B cell (primary cell): ENCODE results near the gene PEX14. TPM values are rescaled to one million over a fixed set of nuclear protein-coding genes. Genes with fewer than 3 reads are reported as not detected.

ENCODE experiments used
- ATAC-seq: fragments of 200-7000 bp; cut with Tn5 transposase; one replicate; pipeline ENCODE4 v1.10.0; 2021; ENCODE audit warnings: low read depth, mild to moderate bottlenecking, moderate number of reproducible peaks, moderate library complexity
- CTCF ChIA-PET: fragments of 350-600 bp; sonication (Branson Sonifier 250); formaldehyde crosslinking; loops from one replicate; lab custom pipeline; 2021; ENCODE audit warnings: antibody characterized with exemption, inconsistent platforms; lab: Charles Lee
- POLR2A ChIA-PET: fragments of 350-600 bp; sonication (Branson Sonifier 250); formaldehyde crosslinking; loops from one replicate; lab custom pipeline; 2021; ENCODE audit warnings: antibody characterized with exemption; lab: Charles Lee
- DNase-seq: peaks from one replicate; pipeline ENCODE4 v3.0.0; 2013
- H2AFZ ChIP-seq: 2 replicates; pipeline ENCODE4 v1.6.1; 2012; ENCODE audit warnings: mild to moderate bottlenecking, low read depth, low read length; ENCODE audit not compliant: insufficient read depth, poor library complexity, severe bottlenecking
- H3K27ac ChIP-seq, 2 donors: 1 replicate in 1 of 2; 2 replicates in 1 of 2; pipeline ENCODE4 v1.5.1; 2012 to 2013; ENCODE audit warnings: low read length in 2 of 2, mild to moderate bottlenecking in 2 of 2, moderate library complexity in 1 of 2
- H3K27me3 ChIP-seq, 4 experiments: fragments of 200-600 bp in 1 of 4; sonication (generic) in 1 of 4; replicated peaks in 1 of 4; 1 replicate in 2 of 4; 2 replicates in 2 of 4; pipeline versions ENCODE4 v1.6.1 to v1.7.0; 2013 to 2016; ENCODE audit warnings: low read length in 3 of 4, mild to moderate bottlenecking in 2 of 4, mixed read lengths in 1 of 4, moderate library complexity in 1 of 4; ENCODE audit not compliant: insufficient read depth in 4 of 4, control insufficient read depth in 3 of 4; ENCODE audit errors: control extremely low read depth in 1 of 4
- H3K36me3 ChIP-seq, 2 experiments: replicated peaks in 1 of 2; 1 replicate in 1 of 2; 2 replicates in 1 of 2; pipeline versions ENCODE4 v1.6.1 to v1.7.1; 2013; ENCODE audit warnings: low read length in 1 of 2; ENCODE audit not compliant: insufficient read depth in 2 of 2, control insufficient read depth in 1 of 2; ENCODE audit errors: control extremely low read depth in 1 of 2, extremely low read depth in 1 of 2
- H3K4me1 ChIP-seq, 2 donors: fragments of 200-600 bp in 1 of 2; sonication (generic) in 1 of 2; 1 replicate in 1 of 2; 2 replicates in 1 of 2; pipeline versions ENCODE4 v1.5.1 to v1.6.1; 2013 to 2017; ENCODE audit warnings: low read length in 2 of 2; ENCODE audit not compliant: control insufficient read depth in 2 of 2, insufficient read depth in 2 of 2
- H3K4me2 ChIP-seq: replicated peaks from 2 replicates; pipeline ENCODE3; 2012; ENCODE audit warnings: mild to moderate bottlenecking, low read depth, low read length; ENCODE audit not compliant: poor library complexity, severe bottlenecking
- H3K4me3 ChIP-seq, 5 experiments: fragments of 200-600 bp in 1 of 5; sonication (generic) in 1 of 5; 1 replicate in 3 of 5; 2 replicates in 2 of 5; pipeline versions ENCODE4 v1.5.1 to v1.7.0; 2011 to 2016; ENCODE audit warnings: low read length in 4 of 5, mild to moderate bottlenecking in 4 of 5, low read depth in 2 of 5, control low read depth in 1 of 5, moderate library complexity in 1 of 5; ENCODE audit not compliant: insufficient read depth in 1 of 5; ENCODE audit errors: control extremely low read depth in 1 of 5, extremely low read depth in 1 of 5
- H3K79me2 ChIP-seq: fragments of 200-600 bp; sonication (generic); one replicate; pipeline ENCODE4 v1.6.0; 2016; ENCODE audit warnings: low read length; ENCODE audit not compliant: control insufficient read depth, insufficient read depth
- H3K9ac ChIP-seq: fragments of 200-600 bp; sonication (generic); 2 replicates; pipeline ENCODE4 v1.6.1; 2017; ENCODE audit warnings: mild to moderate bottlenecking, low read length, moderate library complexity
- H3K9me3 ChIP-seq, 3 donors: one replicate each; pipeline versions ENCODE4 v1.6.1 to v1.7.1; 2013; ENCODE audit warnings: low read length in 2 of 3; ENCODE audit not compliant: control insufficient read depth in 2 of 3, insufficient read depth in 1 of 3; ENCODE audit errors: control extremely low read depth in 1 of 3
- H4K20me1 ChIP-seq: 2 replicates; pipeline ENCODE4 v1.6.0; 2012; ENCODE audit warnings: mild to moderate bottlenecking, low read length; ENCODE audit not compliant: insufficient read depth, control insufficient read depth, poor library complexity, severe bottlenecking
- H3K27ac Mint-ChIP-seq: one replicate; pipeline ENCODE4 v1.8.0; 2021; ENCODE audit warnings: mixed read lengths
- H3K27me3 Mint-ChIP-seq: one replicate; pipeline ENCODE4 v1.8.0; 2021; ENCODE audit warnings: mixed read lengths
- H3K4me1 Mint-ChIP-seq: one replicate; pipeline ENCODE4 v1.8.0; 2021; ENCODE audit warnings: mixed read lengths
- H3K4me3 Mint-ChIP-seq: one replicate; pipeline ENCODE4 v1.8.0; 2021; ENCODE audit warnings: mixed read lengths
- H3K9me3 Mint-ChIP-seq: one replicate; pipeline ENCODE4 v1.8.0; 2022; ENCODE audit warnings: mixed read lengths; ENCODE audit not compliant: insufficient read depth
- EZH2 ChIP-seq: IDR thresholded peaks from 2 replicates; pipeline ENCODE4 v1.6.1; 2012; ENCODE audit warnings: borderline replicate concordance, low read depth, mild to moderate bottlenecking, moderate library complexity, low read length; ENCODE audit not compliant: insufficient read depth, poor library complexity, severe bottlenecking
- WGBS: methylation state at CpG from one replicate; pipeline ENCODE4 v1.1.5; 2013; ENCODE audit warnings: missing lambda C conversion rate; ENCODE audit not compliant: insufficient coverage; 5-methylcytosine and 5-hydroxymethylcytosine counted together
- intact Hi-C: fragments of 100-400 bp; cut with micrococcal nuclease; formaldehyde crosslinking; loops from one replicate; pipeline ENCODE4 v1.10.0; 2022
- polyA plus RNA-seq: library from polyadenylated mRNA; depleted of rRNA; stranded (reverse); fragments of >200 nt; gene quantifications from 2 replicates; pipeline ENCODE4 v1.2.3, GENCODE V29; 2012
- total RNA-seq, 2 donors: library from RNA; stranded (reverse); fragments of 120-200 nt in 1 of 2; gene quantifications; 1 replicate in 1 of 2; 2 replicates in 1 of 2; pipeline versions ENCODE4 v1.2.3 to v1.2.4, GENCODE V29; 2013 to 2022
- TF ChIP-seq, protein P1 (sequence below): fragments of 200-600 bp; IDR thresholded peaks from one replicate; pipeline ENCODE4 v1.8.0; 2022; ENCODE audit warnings: antibody characterized with exemption, mild to moderate bottlenecking

PEX14 gene
- total and polyA plus RNA-seq, 2 donors (not counting 1 experiment from before 2014, with no cell fraction given), result 14.1 to 19.3 TPM

DNA sequence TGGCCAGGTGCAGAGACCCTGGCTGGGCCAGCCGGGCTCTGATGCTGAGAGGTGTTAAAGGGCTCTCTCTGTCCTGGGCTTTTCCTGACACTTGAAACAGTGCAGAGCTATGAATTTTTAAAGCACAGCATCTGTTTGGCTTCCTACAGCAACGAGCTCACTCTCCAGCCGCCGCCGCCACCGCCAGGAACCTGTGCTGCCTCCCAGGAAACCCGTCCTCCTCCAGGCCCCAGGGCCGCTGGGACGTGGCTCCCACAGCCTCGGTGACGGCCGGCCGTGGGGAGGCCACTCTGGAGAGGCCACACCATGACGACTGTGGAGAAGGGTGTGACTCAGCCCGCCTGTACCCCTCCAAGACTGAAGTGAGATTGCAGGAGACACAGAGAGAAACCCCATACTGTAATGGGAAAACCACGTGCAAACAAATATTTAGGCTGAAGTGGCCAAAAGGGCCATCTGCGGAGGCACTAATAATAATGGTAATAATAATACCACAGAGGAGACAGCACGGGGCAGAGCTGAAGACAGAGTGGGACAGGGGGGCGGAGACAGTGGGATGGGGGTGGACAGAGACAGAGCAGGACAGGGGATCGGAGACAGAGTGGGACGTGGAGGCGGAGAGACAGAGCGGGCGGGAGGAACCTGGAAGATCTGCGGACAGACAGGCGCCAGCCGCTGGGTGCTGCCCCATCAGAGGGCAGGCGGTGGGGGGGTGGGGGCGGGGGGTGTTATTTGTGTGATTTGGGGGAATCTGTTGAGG lies 182.5 kb downstream of the PEX14 start:
- H3K4me1 ChIP-seq, result no peaks in the 10 kb centered on the region
- no peak overlapping the region for H2AFZ ChIP-seq
- peaks cover 0 to 7% of the 10 kb centered on the region in 2 experiments for H3K36me3 ChIP-seq
- H3K9me3 ChIP-seq, result no peaks in the 10 kb centered on the region
- ChIA-PET POLR2A (no interaction called here), CTCF (no interaction called here)
- 95% methylated on average over 14 of the region's 29 CpGs for WGBS
- no peaks in the 10 kb centered on the region for H3K27me3 ChIP-seq
- Mint-ChIP-seq H3K4me1 (no peaks in the 10 kb centered on the region), H3K9me3 (no peaks in the 10 kb centered on the region), H3K4me3 (no peak overlapping the region), H3K27ac (no peak overlapping the region), H3K27me3 (no peaks in the 10 kb centered on the region)
- H4K20me1 ChIP-seq, result no peaks in the 10 kb centered on the region
- no peak overlapping the region for H3K4me3 ChIP-seq
- no peak overlapping the region for H3K27ac ChIP-seq
- H3K4me2 ChIP-seq, result no peak overlapping the region
- ATAC-seq, result no peak
- no peak for TF ChIP-seq EZH2
- TF ChIP-seq, protein P1, sequence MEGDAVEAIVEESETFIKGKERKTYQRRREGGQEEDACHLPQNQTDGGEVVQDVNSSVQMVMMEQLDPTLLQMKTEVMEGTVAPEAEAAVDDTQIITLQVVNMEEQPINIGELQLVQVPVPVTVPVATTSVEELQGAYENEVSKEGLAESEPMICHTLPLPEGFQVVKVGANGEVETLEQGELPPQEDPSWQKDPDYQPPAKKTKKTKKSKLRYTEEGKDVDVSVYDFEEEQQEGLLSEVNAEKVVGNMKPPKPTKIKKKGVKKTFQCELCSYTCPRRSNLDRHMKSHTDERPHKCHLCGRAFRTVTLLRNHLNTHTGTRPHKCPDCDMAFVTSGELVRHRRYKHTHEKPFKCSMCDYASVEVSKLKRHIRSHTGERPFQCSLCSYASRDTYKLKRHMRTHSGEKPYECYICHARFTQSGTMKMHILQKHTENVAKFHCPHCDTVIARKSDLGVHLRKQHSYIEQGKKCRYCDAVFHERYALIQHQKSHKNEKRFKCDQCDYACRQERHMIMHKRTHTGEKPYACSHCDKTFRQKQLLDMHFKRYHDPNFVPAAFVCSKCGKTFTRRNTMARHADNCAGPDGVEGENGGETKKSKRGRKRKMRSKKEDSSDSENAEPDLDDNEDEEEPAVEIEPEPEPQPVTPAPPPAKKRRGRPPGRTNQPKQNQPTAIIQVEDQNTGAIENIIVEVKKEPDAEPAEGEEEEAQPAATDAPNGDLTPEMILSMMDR, result no peak
- intact Hi-C loops, result no loop called here
- no peaks in the 10 kb centered on the region for H3K79me2 ChIP-seq
- H3K9ac ChIP-seq, result no peak overlapping the region
- DNase-seq, result no peak

DNA sequence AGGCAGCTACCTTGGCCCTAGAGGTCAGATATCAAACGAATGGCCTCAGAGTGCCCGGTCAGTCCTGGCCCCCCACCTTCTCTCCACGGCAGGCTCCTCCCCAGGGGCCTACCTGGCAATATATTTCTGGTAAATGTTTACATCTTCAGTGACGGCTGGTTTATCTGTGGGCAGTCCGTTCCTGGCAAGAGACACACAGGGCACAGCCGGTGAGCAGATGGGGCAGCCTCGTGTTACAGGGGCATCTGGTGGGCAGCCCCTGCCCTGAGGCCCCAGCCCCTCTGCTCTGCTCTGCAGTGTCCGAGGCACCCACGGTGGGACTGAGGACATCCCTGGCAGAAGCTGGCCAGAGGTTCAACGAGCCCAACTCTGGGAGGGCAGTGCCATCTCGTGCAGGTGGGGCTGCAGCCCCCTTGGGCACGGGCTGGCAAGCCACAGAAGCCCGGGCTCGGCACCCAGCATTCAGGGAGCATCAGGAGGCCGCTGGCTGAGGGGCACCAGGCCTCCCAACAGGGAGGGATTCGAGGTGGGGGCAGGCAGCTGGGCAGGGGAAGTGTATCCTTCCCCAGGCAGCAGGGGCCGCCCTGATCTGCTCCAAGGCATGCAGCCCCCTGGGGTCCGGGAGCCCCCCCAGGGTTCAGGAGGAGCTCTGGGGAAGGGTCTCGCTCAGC lies 183.8 kb downstream of the PEX14 start:
- Histone ChIP-seq H3K9ac (no peak overlapping the region), H4K20me1 (peaks cover 11% of the 10 kb centered on the region), H3K79me2 (no peaks in the 10 kb centered on the region), H3K9me3 (no peaks in the 10 kb centered on the region), H3K4me3 (no peak overlapping the region), H3K36me3 (peaks cover 0 to 7% of the 10 kb centered on the region in 2 experiments), H3K27me3 (no peaks in the 10 kb centered on the region), H3K4me2 (no peak overlapping the region), H2AFZ (no peak overlapping the region), H3K27ac (no peak overlapping the region), H3K4me1 (no peaks in the 10 kb centered on the region)
- CTCF ChIA-PET, result no interaction called here
- no peaks in the 10 kb centered on the region for H3K9me3 Mint-ChIP-seq
- 92% methylated on average over 17 of the region's 19 CpGs for WGBS
- H3K27me3 Mint-ChIP-seq, result no peaks in the 10 kb centered on the region
- ATAC-seq (no peak), DNase-seq (no peak)
- no peaks in the 10 kb centered on the region for H3K4me1 Mint-ChIP-seq
- H3K27ac Mint-ChIP-seq, result no peak overlapping the region
- POLR2A ChIA-PET, result no interaction called here
- TF ChIP-seq EZH2, result no peak
- TF ChIP-seq, protein P1, result no peak
- H3K4me3 Mint-ChIP-seq, result no peak overlapping the region
- intact Hi-C loops, result no loop called here
